Measurements from ENCODE around the gene AKAP8L.

The AKAP8L gene

GRCh38 chr19:15418579-15419412 is at the start of gene AKAP8L:
AKAP8L (minus strand) TSS chr19:15418988; CDS start chr19:15418923, 65 bp downstream.
- peak; percentile 100 for DNase-seq

- no peak for DNase-seq
Measured at GRCh38 chr19:15467734-15468214, 49.0 kb upstream of the AKAP8L start.

GRCh38 chr19:15466851-15467733 is 48.3 kb upstream of the AKAP8L start:
- no peak for DNase-seq

GRCh38 chr19:15464394-15465385 is 45.9 kb upstream of the AKAP8L start, which contains the start of gene RASAL3:
RASAL3 (minus strand) TSS chr19:15464544; CDS start chr19:15464358, 186 bp downstream.
- DNase-seq, result no peak

- DNase-seq, result no peak
Measured at GRCh38 chr19:15463861-15464371, 45.1 kb upstream of the AKAP8L start.

- peak; percentile 1 for DNase-seq
Measured at GRCh38 chr19:15461694-15462093, 42.9 kb upstream of the AKAP8L start.

GRCh38 chr19:15457701-15458484 is 39.1 kb upstream of the AKAP8L start:
- DNase-seq, result peak; percentile 14

GRCh38 chr19:15456871-15457700 is 38.3 kb upstream of the AKAP8L start:
- no peak for DNase-seq

GRCh38 chr19:15456441-15456840 is 37.7 kb upstream of the AKAP8L start:
- peak; percentile 11 for DNase-seq

- DNase-seq, result no peak
Measured at GRCh38 chr19:15455996-15456395, 37.2 kb upstream of the AKAP8L start.

- DNase-seq, result peak; percentile 24
Measured at GRCh38 chr19:15453906-15454860, 35.4 kb upstream of the AKAP8L start.

- DNase-seq, result no peak
Measured at GRCh38 chr19:15453091-15453578, 34.3 kb upstream of the AKAP8L start.

- DNase-seq, result peak; percentile 90
Measured at GRCh38 chr19:15452111-15453047, 33.6 kb upstream of the AKAP8L start.

- DNase-seq, result no peak
Measured at GRCh38 chr19:15450528-15450890, 31.7 kb upstream of the AKAP8L start.

GRCh38 chr19:15449620-15450527 is 31.1 kb upstream of the AKAP8L start, which contains the start of gene WIZ:
WIZ (minus strand) TSS chr19:15449956; CDS start chr19:15448307, 1,649 bp downstream.
- DNase-seq, result peak; percentile 90

Data from femur (tissue), 1 donor.